Endothelial cell of umbilical vein (primary cell): ENCODE data around the gene TEDC1. TPM values are rescaled to one million over a fixed set of nuclear protein-coding genes. Genes with fewer than 3 reads are reported as not detected.
A peak's percentile ranks its signal among the peaks of the same experiment; 100 is the strongest.

Experiments used
- BruUV-seq: library from RNA; stranded (reverse); fragments of 400-500 nt; replicated peaks from 2 replicates; lab custom pipeline; 2021; lab: Mats Ljungman, UMichigan
- CTCF ChIA-PET: fragments of 300-600, 350-600 bp; sonication (Branson Sonifier 250); formaldehyde crosslinking; loops from one replicate; lab custom pipeline; 2021; ENCODE audit warnings: antibody characterized with exemption, inconsistent platforms; lab: Charles Lee
- POLR2A ChIA-PET: fragments of 300-600, 350-600 bp; sonication (Branson Sonifier 250); formaldehyde crosslinking; loops from one replicate; lab custom pipeline; 2021; ENCODE audit warnings: antibody characterized with exemption, inconsistent platforms; lab: Charles Lee
- DNase-seq: peaks from one replicate; pipeline ENCODE4 v3.0.0-alpha.2; 2011; ENCODE audit warnings: low read depth, low spot score
- FAIRE-seq: peaks from 2 replicates; lab custom pipeline; 2011; peaks lifted over from hg19 to GRCh38; lab: Jason Lieb, UNC
- H2AFZ ChIP-seq: 2 replicates; pipeline ENCODE4 v1.6.0; 2012; ENCODE audit warnings: low read depth, low read length, control low read depth, inconsistent platforms
- H3K27ac ChIP-seq: 2 replicates; pipeline ENCODE4 v1.5.1; 2011; ENCODE audit warnings: low read depth, mild to moderate bottlenecking, control low read depth, low read length, moderate library complexity; ENCODE audit not compliant: insufficient read depth
- H3K27me3 ChIP-seq, 2 experiments: 2 replicates each; pipeline versions ENCODE4 v1.6.0 to v1.6.1; 2011; ENCODE audit warnings: low read length in 2 of 2, mixed read lengths in 1 of 2; ENCODE audit not compliant: control insufficient read depth in 2 of 2, insufficient read depth in 2 of 2
- H3K36me3 ChIP-seq, 2 experiments: 2 replicates in 1 of 2; 3 replicates in 1 of 2; pipeline ENCODE4 v1.5.1; 2011; ENCODE audit warnings: low read length in 2 of 2, mild to moderate bottlenecking in 1 of 2, moderate library complexity in 1 of 2; ENCODE audit not compliant: control insufficient read depth in 2 of 2, insufficient read depth in 2 of 2; ENCODE audit errors: extremely low read depth in 1 of 2
- H3K4me1 ChIP-seq: 3 replicates; pipeline ENCODE4 v1.5.1; 2011; ENCODE audit warnings: mild to moderate bottlenecking, low read length; ENCODE audit not compliant: control insufficient read depth, insufficient read depth; ENCODE audit errors: extremely low read depth
- H3K4me2 ChIP-seq: 2 replicates; pipeline ENCODE4 v1.6.1; 2011; ENCODE audit warnings: low read length, control low read depth, mixed read lengths; ENCODE audit not compliant: insufficient read depth
- H3K4me3 ChIP-seq, 3 experiments: fragments of 200-600 bp in 1 of 3; sonication (generic), shearing (Covaris generic) in 1 of 3; replicated peaks in 1 of 3; 2 replicates each; pipeline ENCODE4 v1.5.1; 2011 to 2016; ENCODE audit warnings: control low read depth in 3 of 3, low read length in 3 of 3, mild to moderate bottlenecking in 2 of 3, inconsistent platforms in 1 of 3, low read depth in 1 of 3, moderate library complexity in 1 of 3; ENCODE audit not compliant: insufficient read depth in 1 of 3
- H3K79me2 ChIP-seq: 2 replicates; pipeline ENCODE4 v1.6.0; 2012; ENCODE audit warnings: low read length, inconsistent platforms; ENCODE audit not compliant: control insufficient read depth, insufficient read depth
- H3K9ac ChIP-seq: replicated peaks from 2 replicates; pipeline ENCODE3; 2011; ENCODE audit warnings: low read length, control low read depth; ENCODE audit not compliant: insufficient read depth; ENCODE audit errors: extremely low read depth
- H3K9me1 ChIP-seq: replicated peaks from 3 replicates; pipeline ENCODE4 v1.6.0; 2011; ENCODE audit warnings: mild to moderate bottlenecking, low read length; ENCODE audit not compliant: control insufficient read depth, insufficient read depth; ENCODE audit errors: extremely low read depth
- H3K9me3 ChIP-seq: replicated peaks from 2 replicates; pipeline ENCODE4 v1.5.1; 2012; ENCODE audit warnings: low read length, inconsistent platforms; ENCODE audit not compliant: control insufficient read depth, insufficient read depth
- H4K20me1 ChIP-seq: replicated peaks from 2 replicates; pipeline ENCODE3; 2011; ENCODE audit warnings: mild to moderate bottlenecking, low read length; ENCODE audit not compliant: control insufficient read depth, insufficient read depth; ENCODE audit errors: extremely low read depth
- FOS ChIP-seq: IDR thresholded peaks from 2 replicates; pipeline ENCODE4 v1.6.1; 2011; ENCODE audit warnings: mild to moderate bottlenecking, low read length, moderate library complexity, borderline replicate concordance; ENCODE audit not compliant: insufficient read depth
- GATA2 ChIP-seq: IDR thresholded peaks from 2 replicates; pipeline ENCODE4 v1.7.0; 2011; ENCODE audit warnings: low read depth, mild to moderate bottlenecking, moderate library complexity, mixed read lengths, low read length; ENCODE audit not compliant: insufficient read length, insufficient read depth
- JUN ChIP-seq: IDR thresholded peaks from 2 replicates; pipeline ENCODE4 v1.6.1; 2011; ENCODE audit warnings: borderline replicate concordance, low read depth; ENCODE audit not compliant: insufficient read length, insufficient read depth
- POLR2AphosphoS5 ChIP-seq: IDR thresholded peaks from 2 replicates; pipeline ENCODE4 v1.6.1; 2012; ENCODE audit warnings: low read depth, mild to moderate bottlenecking, control low read depth, low read length, moderate library complexity; ENCODE audit not compliant: insufficient read depth
- dilution Hi-C: fragments of 300-500 bp; cut with MboI; formaldehyde crosslinking; loops from one replicate; pipeline ENCODE4 v1.15.0; 2019; ENCODE audit warnings: low sequenced_read_pairs; ENCODE audit not compliant: extremely low pct_ligation_motif_present
- intact Hi-C: fragments of 100-400 bp; cut with micrococcal nuclease; formaldehyde crosslinking; loops from one replicate; pipeline ENCODE4 v1.10.0; 2022
- polyA plus RNA-seq, 4 experiments: library from polyadenylated mRNA; depleted of rRNA in 3 of 4; stranded (reverse) in 3 of 4; unstranded in 1 of 4; fragments of >200 nt; gene quantifications; 2 replicates each; pipeline versions ENCODE4 v1.2.1 to v1.2.3, GENCODE V29; 2011 to 2012; ENCODE audit warnings: missing spikeins in 1 of 4
- total RNA-seq: library from RNA; stranded (reverse); gene quantifications from 2 replicates; pipeline ENCODE4 v1.2.3, GENCODE V29; 2021
- TF ChIP-seq, protein P1 (sequence below): IDR thresholded peaks from 2 replicates; pipeline ENCODE4 v1.6.1; 2011; ENCODE audit not compliant: insufficient read depth, insufficient read length

The TEDC1 gene
- total and polyA plus RNA-seq, 2 donors (not counting 3 experiments of a cell fraction or from before 2014, with no cell fraction given), result 16.5 to 25.3 TPM

DNA sequence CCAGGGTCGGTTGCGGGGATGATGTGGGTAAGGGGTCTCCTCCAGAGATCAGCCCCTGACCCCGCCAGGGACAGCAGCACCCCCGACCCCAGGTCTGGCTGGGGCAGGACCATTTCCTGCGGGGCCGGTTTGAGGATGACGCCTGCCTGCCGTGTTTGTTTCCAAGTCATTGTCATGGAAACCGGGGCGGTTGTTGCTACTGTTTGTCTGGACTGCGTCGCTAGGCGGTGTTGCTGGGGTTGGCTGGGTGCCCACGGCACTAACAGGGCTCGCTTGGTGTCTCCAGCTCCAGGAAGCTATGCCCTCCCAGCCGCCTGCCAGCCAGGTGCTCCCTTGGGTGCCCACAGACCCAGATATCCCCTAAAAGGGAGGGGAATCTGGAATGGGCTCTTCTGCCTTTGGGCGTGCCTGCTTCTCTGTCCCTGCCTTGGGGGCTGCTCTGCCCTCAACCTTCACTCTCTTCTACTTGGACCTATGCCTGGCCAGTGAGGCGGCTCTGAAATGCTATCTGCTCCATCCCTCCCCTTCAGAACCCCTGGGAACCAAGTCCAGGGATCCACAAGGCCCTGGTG, 9.1 kb upstream of the TEDC1 start:
- dilution Hi-C loops, result no loop called here
- intact Hi-C loops, result loop anchor here (1.0 to 2.0 kb wide), 4 partner anchors 7 to 181 kb away; partner anchors contain the start of genes BRF1 and CRIP2
- DNase-seq (peak; percentile 97), FAIRE-seq (peak; percentile 98)
- no peak overlapping the region for H2AFZ ChIP-seq
- POLR2A ChIA-PET, result no interaction called here
- H3K4me3 ChIP-seq, result no peak overlapping the region
- no peaks in the 10 kb centered on the region for H4K20me1 ChIP-seq
- CTCF ChIA-PET, result interaction anchor here (1.2 to 3.2 kb wide), 7 partner anchors 8 to 111 kb away, joined by 5 to 144 read pairs (median 9); partner anchors contain the start of gene TEDC1
- no peaks in the 10 kb centered on the region for H3K9me3 ChIP-seq
- H3K4me1 ChIP-seq, result peaks cover 19% of the 10 kb centered on the region
- H3K4me2 ChIP-seq, result no peak overlapping the region
- no TSS peak for BruUV-seq
- peaks cover 0 to 6% of the 10 kb centered on the region in 2 experiments for H3K27me3 ChIP-seq
- H3K27ac ChIP-seq, result peak overlapping the region; percentile 91
- TF ChIP-seq JUN (peak; percentile 44), POLR2AphosphoS5 (peak; percentile 67)
- TF ChIP-seq, protein P1, sequence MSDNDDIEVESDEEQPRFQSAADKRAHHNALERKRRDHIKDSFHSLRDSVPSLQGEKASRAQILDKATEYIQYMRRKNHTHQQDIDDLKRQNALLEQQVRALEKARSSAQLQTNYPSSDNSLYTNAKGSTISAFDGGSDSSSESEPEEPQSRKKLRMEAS, result no peak
- peaks cover 5% of the 10 kb centered on the region for H3K79me2 ChIP-seq
- H3K9ac ChIP-seq, result peak overlapping the region; percentile 75
- no peaks in the 10 kb centered on the region for H3K9me1 ChIP-seq
- H3K36me3 ChIP-seq, result peaks cover 3 to 5% of the 10 kb centered on the region in 2 experiments

DNA sequence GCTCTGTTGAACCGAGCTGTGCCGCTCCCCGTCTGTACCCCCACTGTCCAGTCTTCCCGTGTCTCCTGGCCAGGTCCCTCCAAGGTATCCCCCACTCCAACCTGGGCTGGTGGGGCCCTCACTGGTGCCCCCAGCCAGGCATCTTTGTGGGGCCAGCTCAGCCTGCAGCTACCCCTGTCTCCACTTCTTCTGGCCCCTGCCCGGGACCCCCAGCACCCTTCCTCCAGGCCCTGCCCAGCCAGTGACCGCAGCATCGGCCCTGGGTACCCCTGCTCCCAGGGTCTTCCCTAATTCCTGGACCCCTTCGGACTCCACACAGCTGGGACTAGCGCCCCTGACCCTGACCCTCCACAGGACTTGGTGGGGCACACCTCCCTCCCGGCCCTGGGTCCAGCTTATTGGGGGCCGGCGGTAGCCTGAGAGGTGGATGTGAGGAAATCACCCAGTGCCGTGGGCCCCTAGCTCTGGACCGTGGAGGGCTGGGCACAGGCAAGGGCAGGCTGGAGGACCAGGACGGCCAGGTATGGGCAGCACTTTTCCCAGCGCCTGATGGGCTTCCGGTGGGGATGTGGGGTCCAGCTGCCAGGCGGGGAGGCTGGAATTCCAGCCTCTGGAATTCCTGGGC, 8.4 kb upstream of the TEDC1 start:
- no peak for FAIRE-seq
- Histone ChIP-seq H3K9me1 (no peaks in the 10 kb centered on the region), H4K20me1 (no peaks in the 10 kb centered on the region), H3K9ac (peak overlapping the region; percentile 75), H3K27ac (peak overlapping the region; percentile 91), H3K4me3 (no peak overlapping the region), H2AFZ (no peak overlapping the region), H3K27me3 (peaks cover 0 to 12% of the 10 kb centered on the region in 2 experiments), H3K79me2 (no peaks in the 10 kb centered on the region), H3K4me2 (no peak overlapping the region), H3K36me3 (peaks cover 3 to 5% of the 10 kb centered on the region in 2 experiments), H3K9me3 (no peaks in the 10 kb centered on the region), H3K4me1 (peaks cover 14% of the 10 kb centered on the region)
- dilution Hi-C loops (no loop called here), intact Hi-C loops (loop anchor here (1.0 to 2.0 kb wide), 2 partner anchors 8 to 182 kb away; partner anchors contain the start of genes BRF1 and CRIP2)
- ChIA-PET POLR2A (no interaction called here), CTCF (interaction anchor here (1.2 to 3.2 kb wide), 5 partner anchors 7 to 112 kb away, joined by 5 to 144 read pairs (median 51); partner anchors contain the start of gene TEDC1)
- BruUV-seq, result no TSS peak
- DNase-seq, result no peak
- TF ChIP-seq JUN (no peak), FOS (no peak), GATA2 (no peak)
